GM18508 (cell line): ENCODE measurements around the gene SLC2A13.

Experiments used
- ATAC-seq: cut with Tn5 transposase; IDR thresholded peaks from one replicate; pipeline ENCODE4 v1.9.1; 2021; ENCODE audit warnings: moderate number of reproducible peaks; ENCODE audit not compliant: insufficient read depth, unreplicated experiment

Gene SLC2A13

DNA sequence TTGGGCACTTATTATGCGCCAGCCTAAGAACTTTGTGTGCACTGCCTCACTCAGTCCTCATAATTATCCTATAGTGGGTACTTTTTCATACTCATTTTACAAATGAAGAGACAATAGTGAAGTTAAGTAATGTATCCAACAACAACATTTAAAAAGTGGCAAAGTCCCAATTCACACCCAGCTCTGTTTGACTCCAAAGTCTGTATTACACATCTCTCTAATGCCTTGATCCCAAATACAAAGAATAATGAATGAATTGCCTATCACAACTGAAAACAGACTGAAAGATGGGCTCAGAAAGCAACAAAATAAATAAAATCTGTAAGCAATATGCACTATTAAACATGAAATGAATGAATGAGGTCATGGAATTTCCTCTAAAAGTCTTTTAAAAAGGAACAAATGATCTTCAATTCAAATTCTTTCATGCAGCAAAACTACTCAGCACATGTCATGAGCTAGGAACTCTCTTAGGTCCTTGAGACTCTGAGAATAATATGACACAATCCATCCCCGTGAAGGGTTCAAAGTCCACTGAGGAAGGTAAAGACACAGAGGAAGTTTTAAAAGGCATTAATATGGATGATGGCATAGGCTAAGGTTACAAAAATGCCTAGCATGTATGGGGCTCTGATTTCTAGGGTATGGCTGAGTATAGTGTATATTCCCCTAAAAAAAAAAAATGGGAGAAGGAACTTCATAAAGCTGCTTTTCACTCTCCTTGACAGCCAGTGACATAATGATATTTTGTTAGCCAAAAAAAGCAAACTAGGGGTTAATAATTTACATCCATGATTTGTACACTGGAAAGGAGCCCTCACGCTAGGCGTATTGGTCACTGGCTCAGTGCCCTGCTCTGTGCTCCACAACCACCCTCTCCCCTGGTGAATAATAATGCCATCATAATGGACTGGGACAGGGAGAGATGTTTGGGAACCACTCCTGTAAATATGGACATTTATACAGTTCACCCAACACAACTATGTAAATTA is 103.4 kb downstream of the SLC2A13 start:
- no peak for ATAC-seq

DNA sequence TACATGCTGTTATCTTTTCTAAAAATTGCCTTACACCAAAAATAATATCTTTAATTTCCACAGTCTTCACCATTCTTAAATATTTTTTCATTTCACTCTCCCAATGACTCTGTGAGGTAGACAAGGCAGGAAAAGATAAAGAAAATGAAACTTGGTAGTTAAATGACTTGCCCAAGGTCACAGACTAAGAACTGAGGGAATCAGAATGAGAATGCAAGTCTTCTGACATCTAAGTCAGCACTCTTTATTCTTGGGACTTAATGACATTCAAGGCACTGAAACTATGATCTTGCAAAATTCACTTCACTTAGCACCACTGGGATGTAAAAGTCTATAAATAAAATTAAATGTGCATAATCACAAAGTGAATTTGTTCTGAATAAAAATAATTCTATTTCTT is 104.5 kb downstream of the SLC2A13 start:
- ATAC-seq: no peak

DNA sequence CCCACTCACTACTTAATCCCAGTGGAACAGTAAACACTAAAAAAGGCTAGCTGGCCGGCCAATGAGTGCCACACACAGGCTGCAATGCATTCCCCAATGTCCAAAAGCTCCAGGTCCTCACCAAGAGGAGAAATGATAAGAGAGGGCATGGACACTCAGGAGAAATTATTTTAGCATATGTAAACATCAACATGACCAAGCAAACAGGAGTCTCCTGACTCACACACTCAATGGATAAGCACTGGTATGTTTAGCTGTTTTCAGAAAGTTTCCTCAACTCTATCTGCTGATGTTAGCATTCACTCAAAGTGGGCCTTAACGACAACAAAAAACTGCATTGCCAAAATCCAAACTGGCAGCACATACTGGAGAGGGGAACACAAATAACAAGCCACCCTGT is 105.0 kb downstream of the SLC2A13 start:
- no peak for ATAC-seq

DNA sequence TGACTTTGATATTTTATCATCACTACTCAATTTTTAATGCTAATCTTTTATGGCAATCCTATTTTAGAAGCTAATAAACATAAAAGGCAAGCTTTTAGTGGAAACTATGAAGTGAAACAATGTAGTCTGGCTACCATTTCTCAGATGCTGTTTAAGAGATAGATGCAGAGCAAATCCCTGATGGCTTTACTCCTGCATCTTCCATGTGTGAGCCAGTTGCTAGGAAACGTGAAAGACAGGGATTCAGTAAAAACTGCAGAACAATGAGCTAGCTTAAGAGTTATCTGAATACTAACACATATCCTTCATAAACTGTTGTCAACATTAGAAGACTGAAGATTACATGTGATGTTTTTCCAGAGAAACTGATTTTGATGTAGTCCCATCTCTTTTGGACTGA is 112.6 kb downstream of the SLC2A13 start:
- no peak for ATAC-seq

DNA sequence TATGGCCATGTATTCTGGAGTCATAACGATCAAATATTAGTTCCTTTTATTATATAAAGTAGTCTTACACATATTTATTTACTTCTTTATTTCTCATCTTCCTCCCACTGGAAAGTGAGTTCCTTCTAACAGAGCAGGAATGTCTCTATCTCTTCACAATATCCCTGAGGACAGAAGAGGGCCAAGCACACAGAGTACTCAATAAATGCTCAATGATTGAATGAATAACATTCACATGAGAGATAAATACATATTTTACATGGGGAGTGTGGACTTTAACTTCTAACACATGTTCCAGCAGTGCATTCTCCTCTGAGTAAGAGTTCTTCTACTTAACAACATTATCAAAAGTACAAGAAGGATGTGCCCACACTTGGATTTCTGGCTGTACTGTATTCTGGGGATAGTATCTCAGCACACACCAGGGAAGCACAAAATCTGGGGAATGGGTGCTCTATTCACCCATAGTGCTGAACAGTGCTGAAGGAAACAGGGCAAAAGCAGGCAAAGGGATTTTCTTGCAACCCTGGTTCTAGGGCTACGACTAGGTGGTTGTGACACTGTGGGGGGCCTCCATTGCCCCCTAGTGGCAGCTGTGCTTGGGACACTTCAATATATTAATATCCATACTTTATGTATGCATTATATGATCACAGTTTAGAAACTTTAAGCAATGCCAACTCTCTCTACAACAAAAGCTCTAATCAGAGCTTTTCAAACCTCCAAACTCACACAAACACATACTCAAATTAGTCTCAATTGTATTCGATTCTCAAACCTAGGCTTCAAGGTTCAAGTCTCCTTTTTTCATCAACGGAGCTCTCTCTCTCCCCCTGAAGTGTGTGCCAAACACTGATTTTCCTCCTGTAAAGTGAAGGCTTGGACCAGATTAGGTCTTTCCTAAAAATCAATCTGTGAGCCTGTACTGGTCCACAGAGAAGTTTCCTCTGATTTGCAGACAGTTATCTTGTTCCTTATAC is 115.5 kb downstream of the SLC2A13 start:
- ATAC-seq: no peak

DNA sequence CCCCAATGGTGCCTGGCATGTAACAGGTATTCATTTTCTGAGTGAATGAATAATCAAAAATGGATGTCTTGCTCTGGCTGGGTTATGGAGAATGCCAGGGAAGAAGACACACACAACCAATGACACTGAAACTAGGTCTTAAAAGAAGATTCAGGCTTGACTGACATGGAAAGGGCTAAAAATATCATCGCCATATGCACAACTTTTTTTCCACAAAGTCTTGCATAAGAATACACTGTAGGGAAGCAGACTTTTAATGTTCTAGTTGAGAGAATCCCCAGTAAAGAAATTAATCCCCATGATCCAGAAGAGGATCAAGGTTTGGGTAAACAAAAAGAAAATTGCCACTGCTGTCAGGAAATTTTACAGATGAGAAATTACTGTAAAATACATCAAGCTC is 116.4 kb downstream of the SLC2A13 start:
- ATAC-seq: no peak

DNA sequence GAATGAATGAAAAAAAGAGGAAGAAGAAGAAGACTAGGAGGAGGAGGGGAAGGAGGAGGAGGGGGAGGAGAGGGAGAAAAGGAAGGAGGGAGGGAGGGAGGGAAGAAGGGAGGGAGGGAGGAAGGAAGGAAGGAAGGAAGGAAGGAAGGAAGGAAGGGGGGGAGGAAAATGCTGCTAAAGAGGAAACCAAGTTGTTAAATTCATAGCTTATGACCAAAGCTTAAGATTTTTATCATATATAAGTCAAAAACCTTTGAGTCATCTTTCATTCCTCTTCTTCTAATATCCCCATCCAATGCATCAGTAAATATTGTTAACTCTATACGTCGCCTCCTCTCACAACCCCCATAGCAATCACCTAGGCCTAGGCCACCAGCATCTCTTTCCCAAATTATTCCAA is 117.3 kb downstream of the SLC2A13 start:
- ATAC-seq: no peak

DNA sequence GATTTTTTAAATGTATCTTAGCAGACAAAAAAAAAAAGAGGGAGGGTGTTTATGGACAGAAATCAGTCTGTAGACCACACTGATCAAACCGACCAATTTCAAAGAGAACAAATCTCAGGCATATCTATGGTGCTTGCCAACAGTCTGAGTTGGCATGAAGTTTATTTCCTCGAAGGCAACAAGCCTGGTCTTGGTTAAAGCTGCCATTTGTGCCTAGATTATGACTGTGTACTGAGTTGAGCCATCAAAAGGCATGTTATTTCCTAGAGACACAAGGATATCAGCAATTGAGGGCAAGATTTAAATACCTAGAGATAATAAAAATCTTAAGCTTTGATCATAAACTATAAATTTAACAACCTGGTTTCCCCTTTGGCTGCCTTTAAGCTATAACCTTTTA is 119.2 kb downstream of the SLC2A13 start:
- ATAC-seq: no peak

DNA sequence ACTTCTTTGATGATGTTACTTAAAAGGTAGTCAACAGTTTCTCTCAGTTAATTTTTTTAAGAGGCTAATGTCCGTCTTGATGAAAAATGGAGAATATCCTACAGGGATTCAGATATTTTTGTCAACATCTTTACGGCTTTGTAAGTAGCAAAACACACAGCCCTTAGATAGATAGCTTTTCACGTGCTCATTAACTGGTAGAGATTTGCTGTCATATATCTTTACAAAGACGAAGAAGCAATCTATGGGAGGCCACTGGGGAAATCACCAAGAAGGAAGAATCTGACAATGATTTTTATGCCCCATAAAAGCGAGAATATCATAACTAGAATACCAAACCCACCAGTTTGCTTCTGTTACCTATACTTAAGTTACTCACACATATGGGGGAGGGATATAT is 121.2 kb downstream of the SLC2A13 start:
- ATAC-seq: no peak

DNA sequence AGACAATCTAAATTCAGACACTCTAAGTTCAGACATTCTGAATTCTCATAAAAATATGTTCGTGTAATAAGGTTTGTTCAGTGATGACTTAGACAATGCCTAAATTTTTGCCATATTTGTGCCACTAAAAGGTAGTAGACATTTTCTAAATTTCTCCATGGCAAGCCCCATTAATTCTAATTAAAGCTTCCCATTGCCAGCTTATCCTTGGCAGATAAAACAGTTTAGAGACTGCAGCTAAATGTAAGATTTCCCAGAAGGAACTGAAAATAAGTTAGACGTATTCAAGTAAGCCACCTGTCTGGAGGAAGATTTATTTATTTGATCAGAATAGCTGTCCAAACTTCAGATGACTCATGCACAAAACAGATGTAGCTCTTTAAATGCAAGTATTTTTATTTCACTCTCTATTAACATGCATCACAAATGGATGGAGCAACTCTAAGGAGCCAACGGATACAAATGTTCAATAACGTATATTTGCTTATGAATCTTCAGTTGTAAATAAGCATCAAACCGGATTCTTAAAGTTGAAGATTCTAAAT is 130.4 kb downstream of the SLC2A13 start:
- no peak for ATAC-seq

DNA sequence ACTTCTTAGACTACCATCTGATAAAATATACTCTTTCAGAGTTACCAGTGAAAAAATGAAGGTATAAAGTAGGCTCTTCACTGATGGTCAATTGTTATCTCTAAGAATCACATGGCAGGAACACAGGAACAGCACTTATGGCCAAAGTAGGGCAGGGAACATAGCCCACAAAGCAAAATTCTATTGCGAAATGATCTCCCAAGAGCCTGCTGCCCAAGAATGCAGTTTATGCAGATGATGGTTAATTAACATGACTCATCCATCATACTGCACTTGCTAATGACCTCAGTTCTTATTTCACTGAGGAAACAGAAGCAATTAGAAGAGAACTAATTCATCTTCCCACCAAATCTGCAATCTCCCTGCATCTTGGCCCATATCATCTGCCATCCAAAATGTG is 133.8 kb downstream of the SLC2A13 start:
- ATAC-seq: no peak

DNA sequence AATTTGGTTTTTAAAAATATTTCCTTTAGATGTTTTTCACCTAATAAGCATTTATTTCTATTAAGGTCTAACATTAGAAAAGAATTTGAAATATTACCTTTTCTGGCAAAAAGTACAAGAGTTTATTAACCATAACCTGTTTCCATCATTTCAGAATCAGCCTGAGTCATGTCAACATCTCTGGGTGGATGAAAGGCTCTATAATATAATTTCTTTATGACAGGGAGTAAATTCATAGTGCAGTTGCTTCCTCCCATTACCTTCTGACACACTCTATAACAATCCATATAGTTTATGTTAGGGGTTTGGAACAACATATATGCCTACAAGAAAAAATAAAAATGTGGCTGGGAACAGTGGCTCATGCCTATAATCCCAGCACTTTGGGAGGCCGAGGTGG is 134.5 kb downstream of the SLC2A13 start:
- ATAC-seq: no peak

DNA sequence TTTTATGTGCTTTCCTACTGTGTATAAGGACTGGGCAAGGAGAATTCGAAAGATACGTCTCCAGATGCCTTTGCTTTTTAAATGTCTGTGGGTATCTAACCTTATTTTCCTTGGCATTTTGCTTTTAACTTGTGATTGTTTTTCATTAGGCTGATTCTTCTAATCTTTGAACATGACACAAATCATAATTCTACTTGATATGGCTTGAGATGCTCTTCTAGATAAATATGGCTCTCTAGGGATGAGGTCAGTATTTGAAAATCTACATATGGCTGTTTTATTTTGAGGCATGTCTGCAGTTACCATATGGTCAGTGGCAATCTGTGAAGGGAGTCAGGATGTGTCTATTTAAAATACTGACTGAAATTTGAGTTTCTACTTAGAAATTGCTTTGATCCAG is 139.2 kb downstream of the SLC2A13 start:
- no peak for ATAC-seq

DNA sequence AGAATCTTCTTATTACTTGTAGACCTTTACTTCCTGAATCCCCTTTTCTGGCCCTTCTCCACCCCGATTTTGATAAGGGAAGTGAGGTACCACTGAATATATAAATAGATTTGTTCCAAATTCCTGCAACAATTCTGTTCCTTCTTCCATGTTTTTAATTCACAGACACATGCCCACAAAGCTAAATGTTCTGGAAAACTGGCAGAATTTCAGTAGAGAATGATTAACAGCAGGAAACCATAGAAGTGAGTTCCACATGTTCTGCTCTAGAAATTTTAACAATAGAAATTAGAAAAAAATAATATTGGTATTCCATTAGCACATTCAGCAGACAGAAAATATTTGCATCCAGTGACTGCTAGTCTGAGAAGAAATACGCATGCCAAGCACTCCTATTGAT is 139.6 kb downstream of the SLC2A13 start:
- ATAC-seq: no peak

DNA sequence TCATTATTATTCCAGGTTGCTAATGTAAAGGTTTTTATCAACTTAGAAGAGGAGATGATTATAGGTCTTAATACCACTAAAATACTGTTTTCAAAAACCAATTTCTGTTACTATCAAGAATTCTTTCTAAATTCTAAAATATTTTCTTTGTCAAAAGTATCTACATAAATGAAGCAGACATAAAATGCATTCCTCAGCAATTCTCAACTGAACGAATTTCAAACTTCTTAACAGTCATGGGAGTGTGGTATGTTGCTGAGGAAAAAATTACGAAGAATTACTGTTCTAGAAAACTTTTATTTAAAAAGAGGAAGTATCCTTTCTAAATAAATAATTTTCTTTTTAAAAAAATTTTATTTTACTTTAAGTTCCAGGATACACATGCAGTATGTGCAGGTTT is 146.4 kb downstream of the SLC2A13 start:
- no peak for ATAC-seq

DNA sequence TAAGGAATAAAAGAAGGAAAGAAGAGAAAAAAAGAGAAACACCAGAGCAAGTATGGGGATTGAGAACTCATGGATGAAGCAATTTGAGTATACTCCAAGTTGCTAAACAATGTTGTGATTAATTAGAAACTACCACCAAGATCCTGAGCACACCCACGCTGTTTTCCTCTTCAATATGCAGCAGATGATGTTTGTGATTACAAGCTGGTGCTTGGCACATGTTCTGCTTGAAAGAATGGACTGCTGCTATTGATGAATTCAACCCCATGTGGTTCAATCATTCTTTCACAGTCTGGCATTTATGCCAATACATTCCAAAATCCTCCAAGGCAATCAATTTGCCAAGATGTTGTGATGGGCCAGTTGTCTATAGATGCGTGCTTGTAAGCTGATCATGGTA is 146.8 kb downstream of the SLC2A13 start:
- no peak for ATAC-seq

DNA sequence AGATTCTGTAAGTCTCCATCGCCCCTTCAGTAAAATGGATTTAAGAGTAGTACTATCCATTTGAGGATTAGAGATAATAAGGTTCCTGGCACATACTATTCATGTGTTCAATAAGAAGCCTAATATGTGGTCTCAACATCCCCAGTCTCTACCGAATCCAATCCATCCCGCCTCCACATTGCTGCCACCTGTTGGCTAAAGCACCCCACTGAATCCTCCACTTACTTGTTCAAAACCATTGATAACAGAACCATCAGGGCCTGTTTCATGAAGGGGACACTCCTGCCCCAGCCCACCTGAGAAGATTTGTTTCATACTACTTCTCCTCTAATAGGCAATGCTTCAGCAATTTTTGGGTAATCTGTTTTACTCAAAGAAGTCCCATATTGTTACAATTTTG is 147.5 kb downstream of the SLC2A13 start:
- ATAC-seq: no peak

DNA sequence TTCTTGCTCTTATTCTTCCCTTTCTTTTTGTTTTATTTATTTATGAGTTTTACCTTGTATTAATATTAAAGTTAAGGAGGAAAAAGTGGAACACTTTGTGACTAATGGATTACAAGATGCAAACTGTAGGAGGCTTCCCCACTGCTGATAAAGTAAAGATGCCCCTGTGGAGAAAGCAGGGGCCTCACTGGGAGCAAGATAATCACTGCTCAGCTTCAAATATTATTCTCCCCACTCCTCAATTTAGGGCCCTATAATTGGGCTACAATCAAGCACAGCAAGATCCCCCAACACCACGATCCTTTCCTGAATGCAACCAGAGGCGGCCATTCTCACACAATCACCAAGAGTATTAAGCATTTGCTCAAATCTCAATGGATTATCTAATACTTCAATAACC is 149.2 kb downstream of the SLC2A13 start:
- no peak for ATAC-seq

DNA sequence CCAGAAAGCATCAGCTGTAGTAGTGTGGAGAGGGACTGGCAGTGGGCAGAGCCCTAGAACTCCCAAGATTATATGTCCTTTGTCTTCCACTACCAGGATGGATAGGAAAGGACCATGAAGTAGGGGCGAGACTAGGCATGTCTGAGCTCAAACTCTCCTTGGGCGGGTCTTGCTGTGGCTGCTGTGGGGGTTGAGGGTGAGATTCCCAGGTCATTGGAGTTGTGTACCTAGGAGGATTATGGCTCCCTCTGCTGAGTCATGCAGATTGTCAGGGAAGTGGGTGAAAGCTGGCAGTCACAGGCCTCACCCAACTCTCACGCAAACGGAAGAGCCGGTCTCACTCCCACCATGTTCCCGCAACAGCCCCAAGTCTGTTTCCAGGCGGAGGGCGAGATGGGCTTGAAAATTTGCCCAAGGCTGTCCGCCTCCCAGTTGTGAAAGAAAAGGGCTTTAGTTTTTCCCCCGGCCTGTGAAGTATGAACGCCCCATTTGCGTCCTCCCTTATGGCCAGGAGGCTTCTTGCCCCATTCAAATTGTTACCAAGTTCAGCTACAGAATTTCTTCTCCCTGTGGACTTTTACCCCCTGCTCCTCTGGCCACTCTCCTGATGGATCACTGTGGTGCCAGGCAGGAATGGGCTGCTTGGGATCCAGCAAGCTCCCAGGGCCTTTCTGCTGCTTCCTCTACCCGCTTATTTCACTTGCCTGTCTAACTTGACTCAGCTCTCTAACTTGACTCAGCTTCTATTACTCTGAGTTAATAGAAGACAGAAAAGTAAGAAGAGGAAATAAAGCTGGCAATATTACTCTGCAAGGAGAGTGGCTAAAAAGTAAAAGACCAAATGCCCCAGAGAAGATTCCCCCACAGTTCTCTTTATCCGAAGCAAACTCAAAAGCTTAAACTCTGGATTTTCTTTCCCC is 159.3 kb downstream of the SLC2A13 start:
- no peak for ATAC-seq

DNA sequence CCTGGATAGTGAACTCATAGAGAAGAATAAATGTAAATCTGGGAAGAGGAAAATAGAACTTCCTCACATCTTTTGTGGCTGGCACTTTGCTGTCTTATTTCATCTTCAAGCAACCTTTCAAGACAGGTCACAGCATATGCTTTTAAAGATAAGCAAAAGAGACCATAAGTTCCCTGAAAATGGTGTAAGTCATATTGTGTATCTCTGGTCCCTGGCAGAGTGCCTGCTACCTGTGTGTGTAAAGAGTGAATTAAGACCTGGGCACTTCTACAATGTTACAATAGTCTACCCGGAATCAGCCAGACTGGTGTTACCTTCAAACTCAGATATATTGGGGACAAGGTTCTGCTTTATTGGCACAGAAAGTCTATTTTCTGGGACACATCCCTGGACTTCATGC is 168.8 kb downstream of the SLC2A13 start:
- ATAC-seq: no peak
